NCI-H146 treated with DMSO at 0.1 percent for 48 hours (cell line): ENCODE measurements around the gene ACTN1.
"Not testable (repeated sequence)": the region's sequence is repeated elsewhere in the genome, so short reads cannot be mapped to it uniquely, and the experiment has no call there.

Source experiments
- DNase-seq: peaks from one replicate; lab custom pipeline; 2025; ENCODE audit not compliant: unreplicated experiment; lab: John Stamatoyannopoulos, UW

ACTN1 gene

DNA sequence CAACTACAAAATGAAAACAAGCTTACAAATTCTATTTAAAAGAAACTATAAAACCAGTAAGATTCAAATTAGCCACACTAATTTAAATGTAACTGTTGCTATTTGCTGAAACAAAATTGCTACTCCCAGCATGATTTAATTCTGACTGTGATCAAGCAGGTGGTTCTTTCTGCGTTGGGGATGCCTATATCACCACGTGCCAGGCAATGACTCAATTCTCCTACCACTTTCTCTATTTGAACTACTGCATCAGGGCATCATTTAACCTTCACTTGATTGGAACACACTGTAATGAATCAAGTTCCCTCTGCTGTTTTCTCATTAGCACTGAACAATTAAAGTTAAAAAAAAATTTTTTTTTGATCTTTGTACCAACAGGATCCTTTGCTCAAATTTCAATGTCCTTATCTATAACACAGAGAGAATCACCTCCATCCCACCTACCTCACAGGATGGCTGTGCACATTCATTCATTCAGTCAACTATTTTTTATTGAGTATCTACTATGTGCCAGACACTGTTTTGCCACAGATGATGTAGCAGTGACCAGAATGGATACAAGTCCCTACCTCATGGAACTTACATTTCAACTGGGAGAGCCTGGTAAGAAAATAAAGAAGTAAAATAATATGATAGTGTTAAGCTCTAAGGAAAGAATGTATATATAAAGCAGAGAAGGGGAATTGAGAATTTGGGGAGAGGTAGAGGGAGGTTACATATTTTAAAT, 8.0 kb upstream of the ACTN1 start:
- DNase-seq, result no peak

GRCh38 chr14:68986225-68986624, 7.1 kb upstream of the ACTN1 start:
- DNase-seq, result no peak

DNA sequence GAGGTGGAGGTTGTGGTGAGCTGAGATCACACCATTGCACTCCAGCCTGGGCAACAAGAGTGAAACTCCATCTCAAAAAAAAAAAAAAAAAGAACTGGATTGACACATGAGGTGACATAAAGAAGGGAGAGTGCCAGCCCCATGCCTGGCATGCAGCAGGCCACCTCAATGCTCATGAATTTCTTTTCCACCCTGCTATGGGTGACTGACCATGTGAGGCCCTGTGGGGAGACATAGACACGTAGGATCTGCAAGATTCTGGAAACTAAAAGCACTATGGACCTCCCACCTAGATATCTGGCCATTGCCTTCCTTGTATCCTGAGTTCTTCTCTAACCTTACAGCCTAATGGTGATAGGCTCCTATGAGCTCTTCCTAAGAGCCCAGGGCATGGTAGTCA, 5.6 kb upstream of the ACTN1 start:
- DNase-seq, result no peak

DNA sequence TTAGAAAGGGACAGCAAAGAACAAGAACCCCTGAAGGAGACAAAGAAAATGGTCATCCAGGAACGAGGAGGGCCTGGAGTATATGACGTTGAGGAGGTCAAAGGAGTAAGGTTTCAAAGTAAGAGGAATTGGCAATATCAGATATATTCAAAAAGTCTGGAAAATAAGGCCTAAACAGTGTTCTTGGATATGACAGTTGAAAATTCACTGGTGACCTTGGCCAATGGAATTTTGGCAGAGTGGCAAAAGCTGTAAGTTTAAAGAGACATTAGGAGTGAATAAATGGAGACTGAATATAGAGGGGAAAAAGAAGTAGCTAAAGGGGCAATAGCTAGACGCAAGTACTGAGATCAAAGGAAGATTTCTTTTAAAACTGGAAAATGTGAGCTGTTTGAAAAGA, 4.1 kb upstream of the ACTN1 start:
- no peak for DNase-seq

DNA sequence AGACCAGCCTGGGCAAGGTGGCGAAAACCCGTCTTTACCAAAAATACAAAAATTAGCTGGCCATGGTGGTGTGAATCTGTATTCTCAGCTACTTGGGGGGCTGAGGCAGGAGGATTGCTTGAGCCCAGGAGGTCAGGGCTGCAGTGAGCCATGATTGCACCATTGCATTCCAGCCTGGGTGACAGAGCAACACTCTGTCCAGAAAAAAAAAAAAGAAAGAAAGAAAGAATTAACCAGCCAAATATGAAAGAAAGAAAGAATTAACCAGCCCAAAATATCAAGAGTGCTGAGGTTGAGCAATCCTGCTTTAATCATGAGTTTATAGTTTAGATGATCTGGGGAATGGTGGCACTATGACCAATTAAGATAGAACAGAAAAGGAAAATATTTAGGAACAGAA, 3.5 kb upstream of the ACTN1 start:
- no peak for DNase-seq

GRCh38 chr14:68981539-68981976, 2.5 kb upstream of the ACTN1 start:
- no peak for DNase-seq

DNA sequence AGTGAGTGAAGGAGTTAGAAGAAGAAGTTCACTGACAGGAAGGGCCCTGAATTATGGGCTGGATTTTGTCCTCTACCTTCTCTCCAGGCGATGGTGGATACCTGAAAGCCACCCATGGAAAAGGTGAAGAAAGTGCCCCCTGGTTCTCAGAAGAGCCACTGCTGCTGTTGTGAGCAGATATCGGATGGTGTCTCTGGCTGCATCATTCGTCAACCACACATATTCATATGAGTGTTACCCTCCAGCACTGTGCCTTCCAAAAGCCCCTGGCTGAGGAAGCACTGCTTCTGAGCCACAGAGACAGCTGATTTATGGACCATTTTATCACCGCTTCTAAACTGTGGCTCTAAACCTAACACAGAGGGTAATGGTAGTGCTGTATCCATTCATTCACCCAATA, 2.0 kb upstream of the ACTN1 start:
- no peak for DNase-seq

GRCh38 chr14:68979722-68980451, 785 bp upstream of the ACTN1 start:
- peak; percentile 8 for DNase-seq

- DNase-seq, result no peak
These were observed 760 bp downstream of the ACTN1 start for GRCh38 chr14:68978172-68978911.

- peak; percentile 23 for DNase-seq
These were observed 1.4 kb downstream of the ACTN1 start for GRCh38 chr14:68977718-68978171.

- no peak for DNase-seq
These were observed 1.9 kb downstream of the ACTN1 start for GRCh38 chr14:68977180-68977717.

DNA sequence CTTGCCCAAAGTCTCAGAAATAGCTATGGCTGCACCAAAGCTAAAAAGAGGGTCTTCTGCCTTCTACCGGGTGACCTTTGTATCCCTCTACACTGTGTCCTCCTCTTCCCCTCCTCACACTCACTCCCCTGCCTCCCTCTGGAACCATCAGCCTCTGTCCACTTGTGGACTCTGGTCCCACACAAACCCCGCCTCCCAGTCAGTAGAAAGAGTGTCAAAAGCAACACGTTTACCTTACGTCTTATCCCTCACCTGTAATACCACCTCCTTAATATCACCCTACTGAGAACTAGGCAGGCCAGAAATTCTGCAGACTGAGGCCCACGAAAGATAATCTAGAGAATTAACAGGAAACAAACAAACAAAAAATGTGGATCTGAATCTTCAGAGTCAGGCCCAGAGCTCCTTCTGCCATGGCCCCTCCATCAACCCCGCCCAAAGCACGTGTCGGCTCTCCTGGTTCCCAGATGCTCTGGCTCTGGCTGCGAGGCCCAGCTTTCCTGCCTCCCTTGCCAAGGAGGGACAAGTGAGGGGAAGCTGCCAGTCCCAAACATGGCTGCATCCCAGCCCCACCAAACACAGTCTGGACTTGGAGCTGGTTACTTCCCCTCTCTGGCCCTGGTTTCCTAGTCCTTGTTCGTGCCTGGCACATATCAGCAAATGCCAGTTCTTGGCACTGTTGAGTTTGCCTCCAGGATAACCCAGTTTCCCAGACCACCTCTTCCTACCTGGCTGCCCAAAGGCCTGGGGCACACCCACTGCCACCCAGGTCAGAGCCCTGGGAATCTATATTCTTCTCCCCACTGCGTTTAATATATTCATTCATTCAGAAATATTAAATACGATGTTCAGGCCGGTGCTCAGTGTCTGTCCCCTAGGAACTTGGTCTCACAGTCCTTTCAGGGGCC, 2.7 kb downstream of the ACTN1 start:
- no peak for DNase-seq

GRCh38 chr14:68975667-68976066, 3.4 kb downstream of the ACTN1 start:
- no peak for DNase-seq

GRCh38 chr14:68974759-68975347, 4.2 kb downstream of the ACTN1 start:
- no peak for DNase-seq

DNA sequence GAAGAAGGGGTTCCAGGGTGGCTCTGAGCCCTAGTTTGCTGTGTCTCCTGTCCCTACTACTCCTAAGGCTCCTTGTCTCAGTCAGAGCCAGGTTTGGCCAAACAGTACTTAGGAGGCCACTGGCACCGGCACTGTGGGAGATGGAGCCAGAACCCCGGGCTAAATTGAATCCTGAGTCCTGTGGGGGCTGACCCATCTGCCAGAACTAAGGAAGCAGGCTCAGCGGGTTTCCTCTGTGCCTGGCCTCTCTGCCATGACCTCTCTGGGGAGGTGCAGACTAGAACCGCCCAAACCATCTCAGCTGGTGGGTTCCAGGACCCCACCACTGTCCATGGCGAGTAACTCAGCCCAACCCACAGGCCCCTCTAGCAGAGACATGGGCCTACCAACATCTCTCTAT, 5.5 kb downstream of the ACTN1 start:
- DNase-seq, result no peak

GRCh38 chr14:68973219-68973565, 5.9 kb downstream of the ACTN1 start:
- not testable (repeated sequence) for DNase-seq

DNA sequence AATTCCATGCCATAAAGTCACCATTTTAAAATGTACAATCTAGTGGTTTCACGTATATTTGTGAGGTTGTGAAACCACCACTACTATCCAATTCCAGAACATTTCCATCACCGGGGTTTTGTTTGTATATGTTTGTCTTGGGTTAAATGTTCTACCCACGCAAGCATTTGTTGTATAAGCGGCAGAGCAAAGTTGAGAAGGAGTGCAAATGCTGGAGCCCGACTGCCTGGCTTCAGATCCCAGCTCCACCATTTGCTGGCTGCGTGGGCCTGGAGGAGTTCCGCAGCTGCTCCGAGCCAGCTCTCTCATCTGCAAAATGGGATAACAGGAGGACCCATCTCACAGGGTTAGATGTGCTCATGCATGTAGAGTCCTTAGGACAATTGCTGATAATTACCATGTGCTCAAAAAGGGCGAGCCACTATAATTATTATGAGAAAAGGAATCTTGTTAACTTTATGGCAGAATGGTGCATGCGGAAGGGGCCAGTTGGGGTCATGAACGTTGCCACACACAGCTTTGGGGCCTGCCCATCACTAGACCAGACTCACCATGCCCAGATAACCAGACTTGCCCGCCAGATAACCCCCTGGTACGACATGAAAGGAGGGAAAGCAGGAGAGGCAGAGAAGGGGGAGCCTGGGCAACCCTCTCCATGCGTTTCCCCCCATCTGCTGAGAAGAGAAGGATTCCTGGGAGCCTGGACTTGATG, 6.4 kb downstream of the ACTN1 start:
- DNase-seq, result no peak

- DNase-seq, result no peak
These were observed 7.6 kb downstream of the ACTN1 start for GRCh38 chr14:68971411-68972035.

- DNase-seq, result no peak
These were observed 8.4 kb downstream of the ACTN1 start for GRCh38 chr14:68970736-68971135.
